GM10266 (cell line): ENCODE measurements around the gene ITGB1BP1.

ENCODE experiments used
- DNase-seq: peaks from one replicate; pipeline ENCODE4 v3.0.0; 2012; ENCODE audit errors: extremely low spot score
- CTCF ChIP-seq: IDR thresholded peaks from 2 replicates; pipeline ENCODE4 v1.5.1; 2012; ENCODE audit warnings: mild to moderate bottlenecking, low read depth; ENCODE audit not compliant: control insufficient read depth, insufficient read depth; ENCODE audit errors: missing control alignments

The ITGB1BP1 gene

GRCh38 chr2:9360701-9361100 is 62.6 kb downstream of the ITGB1BP1 start:
- DNase-seq = no peak
- TF ChIP-seq CTCF = no peak

- no peak for TF ChIP-seq CTCF
- DNase-seq = no peak
Observed at GRCh38 chr2:9360110-9360509, 63.2 kb downstream of the ITGB1BP1 start.

- TF ChIP-seq CTCF = no peak
- DNase-seq = no peak
Observed at GRCh38 chr2:9359463-9359862, 63.9 kb downstream of the ITGB1BP1 start.

GRCh38 chr2:9358846-9359245 is 64.5 kb downstream of the ITGB1BP1 start:
- no peak for DNase-seq
- no peak for TF ChIP-seq CTCF

- DNase-seq = no peak
- TF ChIP-seq CTCF = no peak
Observed at GRCh38 chr2:9356261-9356660, 67.1 kb downstream of the ITGB1BP1 start.

- DNase-seq = no peak
Observed at GRCh38 chr2:9355716-9356115, 67.6 kb downstream of the ITGB1BP1 start.

GRCh38 chr2:9355270-9355669 is 68.1 kb downstream of the ITGB1BP1 start:
- TF ChIP-seq CTCF = no peak
- no peak for DNase-seq

More at GRCh38 chr2:9355716-9356115, 67.6 kb downstream of the ITGB1BP1 start:
- no peak for TF ChIP-seq CTCF

GRCh38 chr2:9354318-9354717 is 69.0 kb downstream of the ITGB1BP1 start:
- no peak for DNase-seq
- no peak for TF ChIP-seq CTCF
